A549 (cell line): ENCODE results near the gene HLA-G. TPM values are rescaled to one million over a fixed set of nuclear protein-coding genes. Genes with fewer than 3 reads are reported as not detected.

Source experiments
- ATAC-seq, 2 experiments: fragments of 200-7000 bp in 1 of 2; fragments of >200 bp in 1 of 2; cut with Nextera tagmentation in 1 of 2; cut with Tn5 transposase in 1 of 2; 3 replicates each; pipeline versions ENCODE4 v1.8.0 to v1.9.1; 2018 to 2020; ENCODE audit warnings: mild to moderate bottlenecking in 1 of 2, moderate library complexity in 1 of 2
- CTCF ChIA-PET: fragments of 300-600 bp; sonication (Branson Sonifier 250); formaldehyde crosslinking; extraction: SDS; loops from one replicate; lab custom pipeline; 2021; ENCODE audit warnings: antibody characterized with exemption, inconsistent platforms; lab: Yijun Ruan, JAX
- POLR2A ChIA-PET: fragments of 350-600 bp; formaldehyde crosslinking; extraction: SDS; loops from one replicate; lab custom pipeline; 2021; ENCODE audit warnings: antibody characterized with exemption, inconsistent platforms; lab: Yijun Ruan, JAX
- DNase-seq, 2 experiments: peaks; one replicate each; pipeline versions ENCODE4 v3.0.0 to v3.0.0-alpha.2; 2011 to 2016; ENCODE audit warnings: low read depth in 1 of 2, low spot score in 1 of 2
- FAIRE-seq: peaks from 2 replicates; lab custom pipeline; 2011; peaks lifted over from hg19 to GRCh38; lab: Jason Lieb, UNC
- H3K27ac ChIP-seq, 2 experiments: fragments of >200 bp; sonication (Bioruptor Twin); formaldehyde crosslinking; 3 replicates each; pipeline ENCODE4 v1.5.1; 2016 to 2017
- H3K4me1 ChIP-seq: fragments of >200 bp; sonication (Bioruptor Twin); formaldehyde crosslinking; 3 replicates; pipeline ENCODE4 v1.6.1; 2016
- H3K4me2 ChIP-seq: fragments of >200 bp; sonication (Bioruptor Twin); formaldehyde crosslinking; 3 replicates; pipeline ENCODE4 v1.6.1; 2016
- H3K4me3 ChIP-seq: fragments of >200 bp; sonication (Bioruptor Twin); formaldehyde crosslinking; 3 replicates; pipeline ENCODE4 v1.5.1; 2016
- H3K9me3 ChIP-seq: fragments of >200 bp; sonication (Bioruptor Twin); formaldehyde crosslinking; 3 replicates; pipeline ENCODE4 v1.6.1; 2016
- CEBPB ChIP-seq, 2 experiments: fragments of >200 bp in 1 of 2; sonication (Bioruptor Twin) in 1 of 2; formaldehyde crosslinking in 1 of 2; IDR thresholded peaks; 2 replicates each; pipeline ENCODE4 v1.6.1; 2012 to 2016
- CHD4 ChIP-seq: fragments of 200-600 bp; sonication (generic); IDR thresholded peaks from 2 replicates; pipeline ENCODE4 v1.6.1; 2016; ENCODE audit warnings: antibody characterized with exemption, mild to moderate bottlenecking, borderline replicate concordance
- EHF ChIP-seq: fragments of 250-450 bp; sonication (Bioruptor Pico); IDR thresholded peaks from 2 replicates; pipeline ENCODE4 v1.5.0; 2020; ENCODE audit warnings: mild to moderate bottlenecking
- ELK1 ChIP-seq: fragments of 150-350 bp; IDR thresholded peaks from 2 replicates; pipeline ENCODE4 v1.6.1; 2014; ENCODE audit warnings: low read depth, mild to moderate bottlenecking, low read length
- FOSL2 ChIP-seq, 2 experiments: fragments of 450-650 bp in 1 of 2; fragments of >200 bp in 1 of 2; sonication (Bioruptor Twin) in 1 of 2; formaldehyde crosslinking; IDR thresholded peaks; 2 replicates each; pipeline versions ENCODE4 v1.5.0 to v1.6.1; 2016 to 2020; ENCODE audit warnings: mild to moderate bottlenecking in 1 of 2, moderate library complexity in 1 of 2
- FOXS1 ChIP-seq: fragments of 250-450 bp; sonication (Bioruptor Pico); IDR thresholded peaks from 2 replicates; pipeline ENCODE4 v1.5.0; 2020; ENCODE audit warnings: mild to moderate bottlenecking, moderate library complexity
- HDAC2 ChIP-seq: fragments of 200-600 bp; sonication (generic); IDR thresholded peaks from 2 replicates; pipeline ENCODE4 v1.6.1; 2016
- HMGXB4 ChIP-seq: fragments of 250-450 bp; sonication (Bioruptor Pico); IDR thresholded peaks from 2 replicates; pipeline ENCODE4 v1.5.0; 2021; ENCODE audit warnings: mild to moderate bottlenecking, moderate library complexity, borderline replicate concordance
- JUN ChIP-seq, 2 experiments: fragments of >200 bp; sonication (Bioruptor Twin); formaldehyde crosslinking; IDR thresholded peaks; 2 replicates in 1 of 2; 3 replicates in 1 of 2; pipeline ENCODE4 v1.6.1; 2016 to 2017
- JUNB ChIP-seq: fragments of >200 bp; sonication (Bioruptor Twin); formaldehyde crosslinking; IDR thresholded peaks from 2 replicates; pipeline ENCODE4 v1.6.1; 2016
- KDM5A ChIP-seq: fragments of 200-600 bp; sonication (generic); IDR thresholded peaks from 2 replicates; pipeline ENCODE4 v1.6.1; 2016; ENCODE audit warnings: antibody characterized with exemption, mild to moderate bottlenecking
- MAFK ChIP-seq: fragments of 450-650 bp; IDR thresholded peaks from 2 replicates; pipeline ENCODE4 v1.6.1; 2014; ENCODE audit not compliant: partially characterized antibody
- MAX ChIP-seq: IDR thresholded peaks from 2 replicates; pipeline ENCODE4 v1.6.1; 2012
- NPAS2 ChIP-seq: fragments of 250-450 bp; sonication (Bioruptor Pico); IDR thresholded peaks from 2 replicates; pipeline ENCODE4 v1.8.0; 2022; ENCODE audit warnings: mild to moderate bottlenecking, moderate library complexity, borderline replicate concordance
- NR3C1 ChIP-seq: fragments of >200 bp; sonication (Bioruptor Twin); formaldehyde crosslinking; IDR thresholded peaks from 3 replicates; pipeline ENCODE4 v1.6.1; 2017
- POLR2A ChIP-seq: IDR thresholded peaks from 2 replicates; pipeline ENCODE4 v1.6.1; 2012; ENCODE audit warnings: mild to moderate bottlenecking, low read length
- RARB ChIP-seq: fragments of 250-450 bp; sonication (Bioruptor Pico); IDR thresholded peaks from 2 replicates; pipeline ENCODE4 v1.8.0; 2021; ENCODE audit warnings: mild to moderate bottlenecking, moderate library complexity
- TFCP2L1 ChIP-seq: fragments of 250-450 bp; sonication (Bioruptor Pico); IDR thresholded peaks from 2 replicates; pipeline ENCODE4 v1.5.0; 2021; ENCODE audit warnings: mild to moderate bottlenecking
- TP53 ChIP-seq: fragments of 250-450 bp; sonication (Bioruptor Pico); IDR thresholded peaks from 2 replicates; pipeline ENCODE4 v1.5.0; 2021; ENCODE audit warnings: mild to moderate bottlenecking, moderate library complexity
- WGBS: methylation state at CpG from one replicate; pipeline ENCODE4 v1.1.6; 2017; ENCODE audit errors: missing lambda C conversion rate; 5-methylcytosine and 5-hydroxymethylcytosine counted together
- polyA plus RNA-seq, 4 experiments: library from polyadenylated mRNA; depleted of rRNA in 3 of 4; stranded (reverse); fragments of >200 nt; fragmentation: RNase III in 1 of 4; extraction: RNeasy Plus Mini Kit Qiagen cat#74134 plus additional on column Dnase treatment in 1 of 4; gene quantifications; 2 replicates in 3 of 4; 3 replicates in 1 of 4; pipeline ENCODE4 v1.2.3, GENCODE V29; 2011 to 2017
- TF ChIP-seq, protein P1 (sequence below): IDR thresholded peaks from 2 replicates; pipeline ENCODE4 v1.6.1; 2012; ENCODE audit warnings: low read depth, borderline replicate concordance
- TF ChIP-seq, protein P2 (sequence below): fragments of >200 bp; sonication (Bioruptor Twin); formaldehyde crosslinking; IDR thresholded peaks from 3 replicates; pipeline ENCODE4 v1.6.1; 2016

HLA-G gene
- polyA plus RNA-seq, 2 of the 4 experiments (the other 2 are of a cell fraction): 0.06 TPM; not detected in 1

DNA sequence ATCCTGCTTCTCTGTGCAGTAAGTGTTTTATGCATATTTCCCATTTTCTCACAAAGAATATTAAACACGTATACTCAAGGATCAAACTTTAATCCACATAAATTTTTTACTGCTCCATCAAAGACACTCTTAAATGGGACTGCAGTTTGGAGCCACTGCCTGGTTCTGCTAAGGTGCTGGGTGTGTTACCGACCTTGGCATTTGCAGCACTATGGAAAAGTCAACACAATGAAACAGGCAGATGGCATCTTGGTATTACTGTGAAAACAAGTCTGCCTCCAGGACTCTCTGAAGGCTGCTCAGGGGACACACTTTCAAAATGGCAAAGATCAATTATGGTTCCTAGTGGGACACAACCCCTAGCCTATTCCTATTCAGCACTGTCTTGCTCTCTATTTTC, 17.3 kb upstream of the HLA-G start (continued):
- no peak for TF ChIP-seq FOXS1
- TF ChIP-seq FOSL2 (IDR thresholded peaks at IDR 0.05): no peak
- TF ChIP-seq FOSL2 (CRISPR knock-in tag; IDR thresholded peaks at IDR 0.05): no peak
- TF ChIP-seq KDM5A: no peak
- TF ChIP-seq, protein P1, sequence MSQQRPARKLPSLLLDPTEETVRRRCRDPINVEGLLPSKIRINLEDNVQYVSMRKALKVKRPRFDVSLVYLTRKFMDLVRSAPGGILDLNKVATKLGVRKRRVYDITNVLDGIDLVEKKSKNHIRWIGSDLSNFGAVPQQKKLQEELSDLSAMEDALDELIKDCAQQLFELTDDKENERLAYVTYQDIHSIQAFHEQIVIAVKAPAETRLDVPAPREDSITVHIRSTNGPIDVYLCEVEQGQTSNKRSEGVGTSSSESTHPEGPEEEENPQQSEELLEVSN: no peak
- no peak for TF ChIP-seq MAX
- TF ChIP-seq NPAS2 (CRISPR knock-in tag): no peak

DNA sequence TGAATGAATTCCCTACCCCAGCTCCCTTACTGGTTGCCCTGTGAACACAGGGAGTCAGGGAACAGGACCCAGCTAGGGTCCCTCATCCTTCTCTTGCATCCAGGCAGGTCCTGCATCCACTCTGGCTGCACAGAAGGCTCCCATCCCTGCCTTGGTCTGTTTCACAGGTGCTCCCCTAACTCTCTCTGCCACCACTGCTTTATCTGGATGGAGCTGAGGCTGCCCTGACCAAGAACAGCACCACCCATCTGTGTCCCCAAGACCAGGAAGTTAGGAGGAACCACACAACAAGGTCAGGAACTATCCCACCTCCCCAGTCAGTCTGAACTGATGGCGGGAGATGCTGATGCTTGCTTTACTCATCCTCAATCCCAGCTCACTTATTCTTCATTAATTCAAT, 16.2 kb upstream of the HLA-G start:
- H3K27ac ChIP-seq: no peak overlapping the region
- no peaks in the 10 kb centered on the region for H3K9me3 ChIP-seq
- FAIRE-seq: no peak
- ChIA-PET CTCF (interaction anchor here (0.8 to 1.9 kb wide), 3 partner anchors 37 to 73 kb away, joined by 3 to 4 read pairs (median 3); no protein-coding TSS in a partner anchor), POLR2A (no interaction called here)
- WGBS: 73% methylated on average over 1 of the region's 1 CpG
- no peak overlapping the region for H3K4me2 ChIP-seq
- DNase-seq: no peak
- no peaks in the 10 kb centered on the region for H3K4me1 ChIP-seq
- no peak overlapping the region for H3K4me3 ChIP-seq
- TF ChIP-seq NR3C1 (no peak), TFCP2L1 (CRISPR knock-in tag) (no peak), EHF (CRISPR knock-in tag) (no peak), CEBPB (IDR thresholded peaks at IDR 0.05) (no peak), MAFK (no peak), FOSL2 (IDR thresholded peaks at IDR 0.05) (no peak), FOSL2 (CRISPR knock-in tag; IDR thresholded peaks at IDR 0.05) (no peak), TP53 (no peak), CHD4 (no peak), JUNB (no peak), NPAS2 (CRISPR knock-in tag) (no peak), HMGXB4 (no peak), POLR2A (no peak), HDAC2 (no peak), RARB (CRISPR knock-in tag) (no peak), ELK1 (no peak), JUN (IDR thresholded peaks at IDR 0.05) (no peak)
- TF ChIP-seq, protein P1: no peak
- TF ChIP-seq, protein P2, sequence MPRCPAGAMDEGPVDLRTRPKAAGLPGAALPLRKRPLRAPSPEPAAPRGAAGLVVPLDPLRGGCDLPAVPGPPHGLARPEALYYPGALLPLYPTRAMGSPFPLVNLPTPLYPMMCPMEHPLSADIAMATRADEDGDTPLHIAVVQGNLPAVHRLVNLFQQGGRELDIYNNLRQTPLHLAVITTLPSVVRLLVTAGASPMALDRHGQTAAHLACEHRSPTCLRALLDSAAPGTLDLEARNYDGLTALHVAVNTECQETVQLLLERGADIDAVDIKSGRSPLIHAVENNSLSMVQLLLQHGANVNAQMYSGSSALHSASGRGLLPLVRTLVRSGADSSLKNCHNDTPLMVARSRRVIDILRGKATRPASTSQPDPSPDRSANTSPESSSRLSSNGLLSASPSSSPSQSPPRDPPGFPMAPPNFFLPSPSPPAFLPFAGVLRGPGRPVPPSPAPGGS: no peak
- TF ChIP-seq, all 56 proteins: peak for 0
- no peak for ATAC-seq
